Trophoblast cell (in vitro differentiated cells and primary cell): ENCODE measurements around the gene USF2.
"Not testable (repeated sequence)": the region's sequence is repeated elsewhere in the genome, so short reads cannot be mapped to it uniquely, and the experiment has no call there.

Source experiments
- DNase-seq, 2 donors: peaks; one replicate each; pipeline ENCODE4 v3.0.0-alpha.2; 2016
- H2AFZ ChIP-seq: 2 replicates; pipeline ENCODE4 v1.6.1; 2013; ENCODE audit warnings: low read length, moderate library complexity, mild to moderate bottlenecking; ENCODE audit not compliant: insufficient read depth, poor library complexity
- H2AK5ac ChIP-seq: 2 replicates; pipeline ENCODE4 v1.6.1; 2013; ENCODE audit warnings: mild to moderate bottlenecking, low read length
- H2BK120ac ChIP-seq: 2 replicates; pipeline ENCODE4 v1.6.1; 2013; ENCODE audit warnings: low read length, mild to moderate bottlenecking, moderate library complexity; ENCODE audit not compliant: insufficient read depth, poor library complexity
- H2BK12ac ChIP-seq: 2 replicates; pipeline ENCODE4 v1.6.1; 2013; ENCODE audit warnings: mild to moderate bottlenecking, low read length, moderate library complexity
- H2BK5ac ChIP-seq: 2 replicates; pipeline ENCODE4 v1.6.1; 2013; ENCODE audit warnings: low read length, low read depth, moderate library complexity, mild to moderate bottlenecking; ENCODE audit not compliant: poor library complexity
- H3K14ac ChIP-seq: 2 replicates; pipeline ENCODE4 v1.6.1; 2013; ENCODE audit warnings: mild to moderate bottlenecking, low read length
- H3K18ac ChIP-seq: 2 replicates; pipeline ENCODE4 v1.6.1; 2013; ENCODE audit warnings: mild to moderate bottlenecking, low read length
- H3K23ac ChIP-seq: 2 replicates; pipeline ENCODE4 v1.6.1; 2013; ENCODE audit warnings: low read length
- H3K27ac ChIP-seq: 2 replicates; pipeline ENCODE4 v1.5.1; 2013; ENCODE audit warnings: low read depth, mild to moderate bottlenecking, inconsistent platforms, low read length, moderate library complexity
- H3K27me3 ChIP-seq: 2 replicates; pipeline ENCODE4 v1.6.1; 2013; ENCODE audit warnings: inconsistent platforms, mild to moderate bottlenecking, low read length, moderate library complexity; ENCODE audit not compliant: insufficient read depth
- H3K36me3 ChIP-seq, 2 experiments: 1 replicate in 1 of 2; 2 replicates in 1 of 2; pipeline ENCODE4 v1.6.1; 2013; ENCODE audit warnings: low read length in 2 of 2, mild to moderate bottlenecking in 2 of 2, moderate library complexity in 1 of 2; ENCODE audit not compliant: insufficient read depth in 2 of 2, control insufficient read depth in 1 of 2
- H3K4ac ChIP-seq: 2 replicates; pipeline ENCODE4 v1.6.1; 2013; ENCODE audit warnings: low read depth, mild to moderate bottlenecking, low read length, moderate library complexity
- H3K4me1 ChIP-seq, 2 experiments: 1 replicate in 1 of 2; 2 replicates in 1 of 2; pipeline ENCODE4 v1.6.1; 2013; ENCODE audit warnings: low read length in 2 of 2, mild to moderate bottlenecking in 2 of 2, moderate library complexity in 1 of 2; ENCODE audit not compliant: insufficient read depth in 2 of 2, control insufficient read depth in 1 of 2
- H3K4me2 ChIP-seq: 2 replicates; pipeline ENCODE4 v1.6.1; 2013; ENCODE audit warnings: inconsistent platforms, mild to moderate bottlenecking, low read length, moderate library complexity
- H3K4me3 ChIP-seq: 2 replicates; pipeline ENCODE4 v1.5.1; 2013; ENCODE audit warnings: mild to moderate bottlenecking, low read depth, low read length, inconsistent platforms
- H3K79me1 ChIP-seq: one replicate; pipeline ENCODE4 v1.6.1; 2013; ENCODE audit warnings: low read length
- H3K79me2 ChIP-seq: 2 replicates; pipeline ENCODE4 v1.6.1; 2013; ENCODE audit warnings: low read length, mild to moderate bottlenecking; ENCODE audit not compliant: control insufficient read depth, insufficient read depth, poor library complexity
- H3K9ac ChIP-seq: 2 replicates; pipeline ENCODE4 v1.6.1; 2013; ENCODE audit warnings: mild to moderate bottlenecking, low read length
- H3K9me3 ChIP-seq: 2 replicates; pipeline ENCODE4 v1.6.1; 2013; ENCODE audit warnings: low read depth, mild to moderate bottlenecking, control low read depth, inconsistent platforms, low read length; ENCODE audit not compliant: insufficient read depth
- H4K12ac ChIP-seq: 2 replicates; pipeline ENCODE4 v1.6.1; 2013; ENCODE audit warnings: low read depth, mild to moderate bottlenecking, low read length, moderate library complexity
- H4K8ac ChIP-seq: 2 replicates; pipeline ENCODE4 v1.6.1; 2013; ENCODE audit warnings: low read depth, mild to moderate bottlenecking, low read length, moderate library complexity
- H4K91ac ChIP-seq: one replicate; pipeline ENCODE4 v1.6.1; 2013; ENCODE audit warnings: low read depth, mild to moderate bottlenecking, low read length, moderate library complexity
- WGBS: extraction: QIAGEN DNeasy Blood & Tissue Kit; methylation state at CpG from one replicate; pipeline ENCODE4 v1.1.7; 2013; ENCODE audit warnings: missing lambda C conversion rate; ENCODE audit not compliant: insufficient read length, insufficient coverage; ENCODE audit errors: extremely low coverage; 5-methylcytosine and 5-hydroxymethylcytosine counted together

The USF2 gene

DNA sequence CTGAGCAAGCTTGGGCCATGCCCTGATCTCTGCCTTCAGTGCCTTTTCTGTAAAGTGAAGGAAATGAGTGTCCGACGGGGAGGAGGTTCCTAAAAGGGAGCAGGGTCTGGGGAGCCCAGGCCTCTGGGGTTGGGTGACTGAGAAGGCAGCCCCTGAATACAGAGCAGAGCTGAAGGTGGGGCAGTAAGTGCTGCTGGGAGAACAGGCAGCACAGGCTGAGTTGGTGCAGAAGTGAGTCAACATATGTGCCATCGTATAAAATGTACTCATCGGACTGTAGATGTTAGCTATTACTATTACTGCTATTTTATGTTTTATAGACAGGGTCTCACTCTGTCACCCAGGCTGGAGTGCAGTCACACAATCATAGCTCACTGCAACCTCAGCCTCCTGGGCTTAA is 12.5 kb downstream of the USF2 start:
- Histone ChIP-seq H3K4me3 (no peak overlapping the region), H3K27ac (no peak overlapping the region), H3K9me3 (peaks cover 1% of the 10 kb centered on the region), H2BK120ac (no peak overlapping the region), H3K36me3 (peaks cover 29 to 30% of the 10 kb centered on the region in 2 experiments), H3K9ac (no peak overlapping the region), H2AK5ac (no peak overlapping the region), H4K12ac (no peak overlapping the region), H3K27me3 (no peaks in the 10 kb centered on the region), H3K18ac (no peak overlapping the region), H2AFZ (no peak overlapping the region), H3K79me1 (no peaks in the 10 kb centered on the region), H3K79me2 (no peaks in the 10 kb centered on the region), H4K8ac (no peak overlapping the region), H3K23ac (no peak overlapping the region), H2BK5ac (no peak overlapping the region), H3K4me1 (no peaks in the 10 kb centered on the region), H3K4me2 (no peak overlapping the region), H4K91ac (no peak overlapping the region), H3K14ac (no peak overlapping the region), H3K4ac (no peak overlapping the region), H2BK12ac (no peak overlapping the region)
- no peak for DNase-seq
- WGBS: no CpG with 5 or more reads among the region's 4 CpGs

DNA sequence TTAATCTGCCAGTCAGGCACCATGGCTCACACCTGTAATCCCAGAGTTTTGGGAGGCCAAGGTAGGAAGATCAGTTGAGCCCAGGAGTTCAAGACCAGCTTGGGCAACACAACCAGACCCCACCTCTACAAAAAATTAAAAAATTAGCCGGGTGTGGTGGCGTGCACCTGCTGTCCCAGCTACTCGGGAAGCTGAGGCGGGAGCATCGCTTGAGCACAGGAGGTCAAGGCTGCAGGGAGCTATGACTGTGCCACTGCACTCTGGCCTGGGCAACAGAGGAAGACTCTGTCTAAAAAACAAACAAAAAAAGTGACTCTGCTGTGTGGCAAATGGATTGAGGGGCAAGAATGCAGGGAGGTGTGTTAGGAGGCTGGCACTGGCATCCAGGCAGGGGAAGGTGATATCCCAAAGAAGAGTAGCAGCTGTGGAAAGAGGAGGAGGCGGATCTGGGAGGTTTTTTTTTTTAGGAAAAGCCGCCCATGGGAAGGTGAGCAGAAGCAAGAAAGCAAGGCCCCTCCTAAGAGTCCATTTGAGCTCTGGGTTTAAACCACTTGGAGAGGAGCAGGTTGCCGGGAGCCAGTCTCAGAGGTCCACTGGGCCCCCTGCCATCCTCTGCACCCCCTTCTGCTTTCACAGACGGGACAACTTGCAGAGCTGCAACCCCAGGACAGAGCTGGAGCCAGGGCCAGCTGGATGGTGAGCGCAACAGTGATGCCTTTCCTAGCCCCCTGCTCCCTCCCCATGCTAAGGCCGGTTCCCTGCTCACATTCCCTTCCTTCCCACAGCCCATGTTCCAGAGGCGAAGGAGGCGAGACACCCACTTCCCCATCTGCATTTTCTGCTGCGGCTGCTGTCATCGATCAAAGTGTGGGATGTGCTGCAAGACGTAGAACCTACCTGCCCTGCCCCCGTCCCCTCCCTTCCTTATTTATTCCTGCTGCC is 15.7 kb downstream of the USF2 start:
- H3K4me2 ChIP-seq: no peak overlapping the region

GRCh38 chr19:35285095-35285449 is 16.3 kb downstream of the USF2 start:
- no peak overlapping the region for H3K23ac ChIP-seq
- no peak overlapping the region for H3K18ac ChIP-seq
- no peak overlapping the region for H3K14ac ChIP-seq
- H4K91ac ChIP-seq: no peak overlapping the region
- no peak overlapping the region for H3K4me3 ChIP-seq
- H3K27ac ChIP-seq: no peak overlapping the region
- H3K4ac ChIP-seq: no peak overlapping the region
- no peak overlapping the region for H3K4me2 ChIP-seq
- no peak overlapping the region for H4K8ac ChIP-seq
- no CpG with 5 or more reads among the region's 1 CpG for WGBS
- H3K4me1 ChIP-seq: no peaks in the 10 kb centered on the region
- H2BK5ac ChIP-seq: no peak overlapping the region
- H2BK12ac ChIP-seq: no peak overlapping the region
- H3K27me3 ChIP-seq: no peaks in the 10 kb centered on the region
- no peak overlapping the region for H2AFZ ChIP-seq
- H2BK120ac ChIP-seq: no peak overlapping the region
- no peaks in the 10 kb centered on the region for H3K79me2 ChIP-seq
- H3K79me1 ChIP-seq: no peaks in the 10 kb centered on the region
- no peaks in the 10 kb centered on the region for H3K9me3 ChIP-seq
- H4K12ac ChIP-seq: no peak overlapping the region
- H3K9ac ChIP-seq: no peak overlapping the region
- DNase-seq: no peak
- H3K36me3 ChIP-seq: no peaks in the 10 kb centered on the region
- no peak overlapping the region for H2AK5ac ChIP-seq

More for the DNA sequence above, 15.7 kb downstream of the USF2 start:
- Histone ChIP-seq H2BK120ac (no peak overlapping the region), H2AK5ac (no peak overlapping the region), H3K36me3 (peaks cover under 1% of the 10 kb centered on the region in 2 experiments), H3K79me1 (no peaks in the 10 kb centered on the region), H3K9me3 (no peaks in the 10 kb centered on the region), H3K14ac (no peak overlapping the region), H3K27ac (no peak overlapping the region), H2BK12ac (no peak overlapping the region), H4K91ac (no peak overlapping the region), H3K4ac (no peak overlapping the region), H3K9ac (no peak overlapping the region), H2BK5ac (no peak overlapping the region), H3K79me2 (no peaks in the 10 kb centered on the region), H3K4me3 (no peak overlapping the region), H4K8ac (no peak overlapping the region), H3K27me3 (no peaks in the 10 kb centered on the region), H3K18ac (no peak overlapping the region), H3K4me1 (no peaks in the 10 kb centered on the region), H4K12ac (no peak overlapping the region), H2AFZ (no peak overlapping the region), H3K23ac (no peak overlapping the region)
- no CpG with 5 or more reads among the region's 17 CpGs for WGBS
- DNase-seq: no peak

GRCh38 chr19:35285465-35285864 is 16.7 kb downstream of the USF2 start:
- not testable (repeated sequence) for H4K91ac ChIP-seq, H2AK5ac ChIP-seq, H3K79me1 ChIP-seq, H3K79me2 ChIP-seq, H4K8ac ChIP-seq, H3K36me3 ChIP-seq, H3K4ac ChIP-seq, H3K23ac ChIP-seq, H3K9ac ChIP-seq, DNase-seq, H2BK5ac ChIP-seq, H3K4me2 ChIP-seq, H3K27ac ChIP-seq, H2AFZ ChIP-seq, H3K18ac ChIP-seq, H2BK120ac ChIP-seq, H2BK12ac ChIP-seq, H4K12ac ChIP-seq, H3K4me1 ChIP-seq, H3K9me3 ChIP-seq, H3K4me3 ChIP-seq, H3K14ac ChIP-seq, H3K27me3 ChIP-seq
- WGBS: no CpG with 5 or more reads among the region's 3 CpGs
